Activated naive CD8-positive, alpha-beta T cell treated with anti-CD3 and anti-CD28 coated beads, Interleukin-2, amount 50 U/mL, for 24 hours (primary cell): ENCODE data around the gene LMO3.

ENCODE experiments used
- ATAC-seq: fragments of 150-1000 bp; cut with Tn5 transposase; one replicate; pipeline ENCODE4 v1.10.0; 2021
- DNase-seq: peaks from one replicate; pipeline ENCODE4 v3.0.0; 2021
- H3K27ac Mint-ChIP-seq: one replicate; pipeline ENCODE4 v1.8.0; 2021; ENCODE audit warnings: mild to moderate bottlenecking, mixed read lengths
- H3K27me3 Mint-ChIP-seq: one replicate; pipeline ENCODE4 v1.8.0; 2021; ENCODE audit warnings: mixed read lengths
- H3K36me3 Mint-ChIP-seq: one replicate; pipeline ENCODE4 v1.8.0; 2021; ENCODE audit warnings: low read depth, mixed read lengths
- H3K4me1 Mint-ChIP-seq: one replicate; pipeline ENCODE4 v1.8.0; 2021; ENCODE audit warnings: mixed read lengths
- H3K4me3 Mint-ChIP-seq: one replicate; pipeline ENCODE4 v1.8.0; 2021; ENCODE audit warnings: mild to moderate bottlenecking, moderate library complexity, mixed read lengths
- H3K9me3 Mint-ChIP-seq: one replicate; pipeline ENCODE4 v1.8.0; 2021; ENCODE audit warnings: mixed read lengths

LMO3 gene

GRCh38 chr12:16586350-16587109, 19.4 kb downstream of the LMO3 start:
- Mint-ChIP-seq H3K4me1 (no peaks in the 10 kb centered on the region), H3K27ac (no peak overlapping the region), H3K9me3 (peaks cover 13% of the 10 kb centered on the region), H3K27me3 (no peaks in the 10 kb centered on the region), H3K4me3 (no peak overlapping the region), H3K36me3 (no peaks in the 10 kb centered on the region)
- ATAC-seq = no peak
- DNase-seq = no peak

GRCh38 chr12:16585781-16586180, 20.2 kb downstream of the LMO3 start:
- H3K27me3 Mint-ChIP-seq = no peaks in the 10 kb centered on the region
- no peaks in the 10 kb centered on the region for H3K4me1 Mint-ChIP-seq
- H3K9me3 Mint-ChIP-seq = peaks cover 13% of the 10 kb centered on the region
- H3K27ac Mint-ChIP-seq = no peak overlapping the region
- no peak overlapping the region for H3K4me3 Mint-ChIP-seq
- no peaks in the 10 kb centered on the region for H3K36me3 Mint-ChIP-seq
- DNase-seq (no peak), ATAC-seq (no peak)

GRCh38 chr12:16583969-16584745, 21.8 kb downstream of the LMO3 start:
- no peak for ATAC-seq
- no peak for DNase-seq
- Mint-ChIP-seq H3K36me3 (no peaks in the 10 kb centered on the region), H3K27me3 (no peaks in the 10 kb centered on the region), H3K4me3 (no peak overlapping the region), H3K4me1 (no peaks in the 10 kb centered on the region), H3K27ac (no peak overlapping the region), H3K9me3 (peaks cover 13% of the 10 kb centered on the region)

GRCh38 chr12:16581416-16581815, 24.5 kb downstream of the LMO3 start:
- no peaks in the 10 kb centered on the region for H3K27me3 Mint-ChIP-seq
- H3K9me3 Mint-ChIP-seq = peaks cover 13% of the 10 kb centered on the region
- no peaks in the 10 kb centered on the region for H3K4me1 Mint-ChIP-seq
- no peak overlapping the region for H3K4me3 Mint-ChIP-seq
- DNase-seq (no peak), ATAC-seq (no peak)
- no peaks in the 10 kb centered on the region for H3K36me3 Mint-ChIP-seq
- H3K27ac Mint-ChIP-seq = no peak overlapping the region

GRCh38 chr12:16579041-16579440, 26.9 kb downstream of the LMO3 start:
- H3K27ac Mint-ChIP-seq = no peak overlapping the region
- H3K4me1 Mint-ChIP-seq = no peaks in the 10 kb centered on the region

GRCh38 chr12:16573398-16574077, 32.4 kb downstream of the LMO3 start:
- H3K4me3 Mint-ChIP-seq = no peak overlapping the region
- no peak overlapping the region for H3K27ac Mint-ChIP-seq
- no peaks in the 10 kb centered on the region for H3K36me3 Mint-ChIP-seq
- no peaks in the 10 kb centered on the region for H3K9me3 Mint-ChIP-seq
- H3K4me1 Mint-ChIP-seq = no peaks in the 10 kb centered on the region
- ATAC-seq (no peak), DNase-seq (no peak)
- no peaks in the 10 kb centered on the region for H3K27me3 Mint-ChIP-seq

More at GRCh38 chr12:16579041-16579440, 26.9 kb downstream of the LMO3 start:
- no peak overlapping the region for H3K4me3 Mint-ChIP-seq
- no peaks in the 10 kb centered on the region for H3K36me3 Mint-ChIP-seq
- DNase-seq (no peak), ATAC-seq (no peak)
- H3K9me3 Mint-ChIP-seq = peaks cover 13% of the 10 kb centered on the region
- H3K27me3 Mint-ChIP-seq = no peaks in the 10 kb centered on the region

GRCh38 chr12:16568873-16569272, 37.1 kb downstream of the LMO3 start:
- Mint-ChIP-seq H3K36me3 (no peaks in the 10 kb centered on the region), H3K27ac (no peak overlapping the region), H3K27me3 (no peaks in the 10 kb centered on the region), H3K4me1 (no peaks in the 10 kb centered on the region), H3K9me3 (peaks cover 4% of the 10 kb centered on the region), H3K4me3 (no peak overlapping the region)
- ATAC-seq = no peak
- DNase-seq = no peak

- Mint-ChIP-seq H3K36me3 (no peaks in the 10 kb centered on the region), H3K4me3 (no peak overlapping the region), H3K9me3 (peaks cover 4% of the 10 kb centered on the region), H3K27me3 (no peaks in the 10 kb centered on the region), H3K4me1 (no peaks in the 10 kb centered on the region), H3K27ac (no peak overlapping the region)
- ATAC-seq = no peak
- DNase-seq = no peak
These were observed 41.3 kb downstream of the LMO3 start for GRCh38 chr12:16564675-16565074.

- ATAC-seq (no peak), DNase-seq (no peak)
- no peak overlapping the region for H3K27ac Mint-ChIP-seq
- no peak overlapping the region for H3K4me3 Mint-ChIP-seq
- H3K27me3 Mint-ChIP-seq = no peaks in the 10 kb centered on the region
- H3K36me3 Mint-ChIP-seq = no peaks in the 10 kb centered on the region
- peaks cover 4% of the 10 kb centered on the region for H3K9me3 Mint-ChIP-seq
- H3K4me1 Mint-ChIP-seq = no peaks in the 10 kb centered on the region
These were observed 42.5 kb downstream of the LMO3 start for GRCh38 chr12:16563504-16563903.

- Mint-ChIP-seq H3K27ac (no peak overlapping the region), H3K4me3 (no peak overlapping the region), H3K4me1 (no peaks in the 10 kb centered on the region), H3K36me3 (no peaks in the 10 kb centered on the region), H3K27me3 (no peaks in the 10 kb centered on the region), H3K9me3 (peaks cover 4% of the 10 kb centered on the region)
- ATAC-seq (no peak), DNase-seq (no peak)
These were observed 43.0 kb downstream of the LMO3 start for GRCh38 chr12:16562921-16563320.

GRCh38 chr12:16562435-16562834, 43.5 kb downstream of the LMO3 start:
- DNase-seq (no peak), ATAC-seq (no peak)
- Mint-ChIP-seq H3K4me1 (no peaks in the 10 kb centered on the region), H3K9me3 (peaks cover 4% of the 10 kb centered on the region), H3K27ac (no peak overlapping the region), H3K4me3 (no peak overlapping the region), H3K27me3 (no peaks in the 10 kb centered on the region), H3K36me3 (no peaks in the 10 kb centered on the region)

GRCh38 chr12:16560273-16560672, 45.7 kb downstream of the LMO3 start:
- Mint-ChIP-seq H3K4me3 (no peak overlapping the region), H3K4me1 (no peaks in the 10 kb centered on the region), H3K9me3 (no peaks in the 10 kb centered on the region), H3K27ac (no peak overlapping the region), H3K27me3 (no peaks in the 10 kb centered on the region), H3K36me3 (no peaks in the 10 kb centered on the region)
- no peak for DNase-seq
- no peak for ATAC-seq

GRCh38 chr12:16555630-16556029, 50.3 kb downstream of the LMO3 start:
- ATAC-seq (no peak), DNase-seq (no peak)
- H3K4me1 Mint-ChIP-seq = no peaks in the 10 kb centered on the region
- no peak overlapping the region for H3K27ac Mint-ChIP-seq
- H3K4me3 Mint-ChIP-seq = no peak overlapping the region
- peaks cover 5% of the 10 kb centered on the region for H3K9me3 Mint-ChIP-seq
- no peaks in the 10 kb centered on the region for H3K36me3 Mint-ChIP-seq
- no peaks in the 10 kb centered on the region for H3K27me3 Mint-ChIP-seq

GRCh38 chr12:16553457-16553856, 52.5 kb downstream of the LMO3 start:
- no peaks in the 10 kb centered on the region for H3K4me1 Mint-ChIP-seq
- H3K36me3 Mint-ChIP-seq = no peaks in the 10 kb centered on the region
- DNase-seq (no peak), ATAC-seq (no peak)
- no peaks in the 10 kb centered on the region for H3K27me3 Mint-ChIP-seq
- H3K9me3 Mint-ChIP-seq = peaks cover 5% of the 10 kb centered on the region
- no peak overlapping the region for H3K27ac Mint-ChIP-seq
- no peak overlapping the region for H3K4me3 Mint-ChIP-seq

- Mint-ChIP-seq H3K4me3 (no peak overlapping the region), H3K27ac (no peak overlapping the region), H3K36me3 (no peaks in the 10 kb centered on the region), H3K27me3 (no peaks in the 10 kb centered on the region), H3K4me1 (no peaks in the 10 kb centered on the region), H3K9me3 (peaks cover 5% of the 10 kb centered on the region)
- DNase-seq (no peak), ATAC-seq (no peak)
These were observed 53.7 kb downstream of the LMO3 start for GRCh38 chr12:16552301-16552700.
